CD14-positive monocyte (primary cell): ENCODE results near the gene ZNF584. TPM values are rescaled to one million over a fixed set of nuclear protein-coding genes. Genes with fewer than 3 reads are reported as not detected.
A peak's percentile ranks its signal among the peaks of the same experiment; 100 is the strongest.
"Not testable (repeated sequence)": the region's sequence is repeated elsewhere in the genome, so short reads cannot be mapped to it uniquely, and the experiment has no call there.

ENCODE experiments used
- DNase-seq, 3 donors: peaks; one replicate each; pipeline ENCODE4 v3.0.0-alpha.2; 2011 to 2022
- H2AFZ ChIP-seq: 2 replicates; pipeline ENCODE4 v1.6.0; 2012; ENCODE audit warnings: mild to moderate bottlenecking, low read depth, low read length, inconsistent platforms; ENCODE audit not compliant: insufficient read depth, poor library complexity, severe bottlenecking
- H3K27ac ChIP-seq, 2 donors: 1 replicate in 1 of 2; 2 replicates in 1 of 2; pipeline ENCODE4 v1.5.1; 2012 to 2013; ENCODE audit warnings: low read length in 2 of 2, control low read depth in 1 of 2, inconsistent platforms in 1 of 2, low read depth in 1 of 2, mild to moderate bottlenecking in 1 of 2
- H3K27me3 ChIP-seq, 2 donors: one replicate each; pipeline versions ENCODE4 v1.6.0 to v1.6.1; 2011 to 2013; ENCODE audit warnings: low read length in 2 of 2; ENCODE audit not compliant: control insufficient read depth in 2 of 2, insufficient read depth in 2 of 2
- H3K36me3 ChIP-seq, 2 donors: replicated peaks in 1 of 2; 1 replicate in 1 of 2; 2 replicates in 1 of 2; pipeline versions ENCODE4 v1.5.1 to v1.6.1; 2012 to 2013; ENCODE audit warnings: low read length in 2 of 2, control low read depth in 1 of 2, inconsistent platforms in 1 of 2, mild to moderate bottlenecking in 1 of 2; ENCODE audit not compliant: insufficient read depth in 2 of 2, control insufficient read depth in 1 of 2
- H3K4me1 ChIP-seq, 2 donors: 1 replicate in 1 of 2; 2 replicates in 1 of 2; pipeline versions ENCODE4 v1.5.1 to v1.6.1; 2012 to 2013; ENCODE audit warnings: low read length in 2 of 2, control low read depth in 1 of 2, inconsistent platforms in 1 of 2, mild to moderate bottlenecking in 1 of 2, moderate library complexity in 1 of 2; ENCODE audit not compliant: insufficient read depth in 2 of 2, control insufficient read depth in 1 of 2
- H3K4me2 ChIP-seq: replicated peaks from 2 replicates; pipeline ENCODE3; 2012; ENCODE audit warnings: low read length, moderate library complexity, mild to moderate bottlenecking; ENCODE audit not compliant: poor library complexity, severe bottlenecking; ENCODE audit errors: extremely low read depth
- H3K4me3 ChIP-seq, 3 experiments: fragments of 200-600 bp in 1 of 3; sonication (generic) in 1 of 3; replicated peaks in 1 of 3; 1 replicate in 2 of 3; 2 replicates in 1 of 3; pipeline ENCODE4 v1.5.1; 2011 to 2013; ENCODE audit warnings: low read length in 3 of 3, mild to moderate bottlenecking in 3 of 3, control low read depth in 2 of 3, low read depth in 2 of 3, inconsistent platforms in 1 of 3, moderate library complexity in 1 of 3
- H3K79me2 ChIP-seq: 2 replicates; pipeline ENCODE4 v1.6.0; 2012; ENCODE audit warnings: mild to moderate bottlenecking, control low read depth, inconsistent platforms, low read length, moderate library complexity; ENCODE audit not compliant: insufficient read depth
- H3K9ac ChIP-seq: 2 replicates; pipeline ENCODE4 v1.6.0; 2017; ENCODE audit warnings: low read length, mild to moderate bottlenecking; ENCODE audit not compliant: insufficient read depth, poor library complexity, severe bottlenecking
- H3K9me3 ChIP-seq, 2 donors: replicated peaks in 1 of 2; 1 replicate in 1 of 2; 2 replicates in 1 of 2; pipeline versions ENCODE4 v1.5.1 to v1.6.1; 2012 to 2013; ENCODE audit warnings: low read length in 2 of 2, control low read depth in 1 of 2; ENCODE audit not compliant: control insufficient read depth in 1 of 2, insufficient read depth in 1 of 2
- H4K20me1 ChIP-seq: 2 replicates; pipeline ENCODE4 v1.6.0; 2012; ENCODE audit warnings: mild to moderate bottlenecking, low read length, control low read depth, moderate library complexity; ENCODE audit not compliant: insufficient read depth
- H3K27ac Mint-ChIP-seq, 7 donors: one replicate each; pipeline ENCODE4 v1.8.0; 2020; ENCODE audit warnings: mild to moderate bottlenecking in 7 of 7, mixed read lengths in 7 of 7, moderate library complexity in 6 of 7, inconsistent platforms in 2 of 7
- H3K27me3 Mint-ChIP-seq, 3 donors: one replicate each; pipeline ENCODE4 v1.8.0; 2021 to 2022; ENCODE audit warnings: low read depth in 3 of 3, mild to moderate bottlenecking in 3 of 3, mixed read lengths in 3 of 3, moderate library complexity in 3 of 3, inconsistent platforms in 1 of 3
- H3K36me3 Mint-ChIP-seq, 2 donors: one replicate each; pipeline ENCODE4 v1.8.0; 2020; ENCODE audit warnings: mixed read lengths in 2 of 2, inconsistent platforms in 1 of 2, mild to moderate bottlenecking in 1 of 2
- H3K4me1 Mint-ChIP-seq: one replicate; pipeline ENCODE4 v1.8.0; 2020; ENCODE audit warnings: mild to moderate bottlenecking, mixed read lengths
- H3K4me3 Mint-ChIP-seq, 2 donors: one replicate each; pipeline ENCODE4 v1.8.0; 2020; ENCODE audit warnings: mild to moderate bottlenecking in 2 of 2, mixed read lengths in 2 of 2, moderate library complexity in 1 of 2
- H3K9me3 Mint-ChIP-seq, 7 donors: one replicate each; pipeline ENCODE4 v1.8.0; 2020 to 2022; ENCODE audit warnings: mixed read lengths in 7 of 7, mild to moderate bottlenecking in 6 of 7, moderate library complexity in 6 of 7, inconsistent platforms in 2 of 7
- WGBS: methylation state at CpG from one replicate; pipeline ENCODE4 v1.1.5; 2013; ENCODE audit warnings: missing lambda C conversion rate; ENCODE audit not compliant: insufficient coverage; 5-methylcytosine and 5-hydroxymethylcytosine counted together
- intact Hi-C, 2 donors: fragments of 100-400 bp; cut with micrococcal nuclease; formaldehyde crosslinking; loops; one replicate each; pipeline versions ENCODE4 v1.15.0 to v1.15.1; 2023
- polyA plus RNA-seq, 3 donors: library from polyadenylated mRNA; depleted of rRNA in 1 of 3; unstranded in 2 of 3; stranded (reverse) in 1 of 3; fragments of 300-500 nt in 2 of 3; fragments of >200 nt in 1 of 3; fragmentation: Illumina TruSeq in 2 of 3; gene quantifications; 1 replicate in 2 of 3; 2 replicates in 1 of 3; pipeline ENCODE4 v1.2.3, GENCODE V29; 2012 to 2021

ZNF584 gene
- polyA plus RNA-seq, 3 donors: 1.2 to 3.1 (median 1.7) TPM

DNA sequence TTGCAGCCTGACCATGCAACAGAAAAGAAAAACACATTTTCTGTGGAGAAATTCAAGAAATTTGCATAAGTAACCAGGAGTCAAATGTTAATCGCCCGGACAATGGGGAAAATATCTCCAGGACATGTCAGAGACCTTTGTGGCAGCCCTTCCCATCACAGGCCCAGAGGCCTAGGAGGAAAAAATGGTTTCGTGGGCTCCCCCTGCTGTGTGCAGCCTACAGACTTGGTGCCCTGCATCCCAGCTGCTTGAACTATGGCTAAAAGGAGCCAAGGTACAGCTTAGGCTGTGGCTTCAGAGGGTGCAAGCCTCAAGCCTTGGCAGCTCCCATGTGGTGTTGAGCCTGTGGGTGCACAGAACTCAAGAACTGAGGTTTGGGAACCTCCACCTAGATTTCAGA is 40.4 kb downstream of the ZNF584 start:
- peaks cover 7 to 19% (median 18%) of the 10 kb centered on the region in 3 donors for H3K27me3 Mint-ChIP-seq
- 86% methylated on average over 3 of the region's 3 CpGs for WGBS
- H3K4me3 ChIP-seq, H2AFZ ChIP-seq, H3K27ac Mint-ChIP-seq, H3K36me3 ChIP-seq, H3K9ac ChIP-seq, H3K4me3 Mint-ChIP-seq, H3K27me3 ChIP-seq, H3K36me3 Mint-ChIP-seq, H4K20me1 ChIP-seq, H3K4me2 ChIP-seq, H3K27ac ChIP-seq, DNase-seq, intact Hi-C loops, H3K79me2 ChIP-seq: not testable (repeated sequence)
- peaks cover 16% of the 10 kb centered on the region for H3K4me1 Mint-ChIP-seq
- Histone ChIP-seq H3K4me1 (peaks cover 11 to 15% of the 10 kb centered on the region in 2 donors), H3K9me3 (peaks cover 20 to 24% of the 10 kb centered on the region in 2 donors)
- peaks cover 16 to 39% (median 35%) of the 10 kb centered on the region in 7 donors for H3K9me3 Mint-ChIP-seq

DNA sequence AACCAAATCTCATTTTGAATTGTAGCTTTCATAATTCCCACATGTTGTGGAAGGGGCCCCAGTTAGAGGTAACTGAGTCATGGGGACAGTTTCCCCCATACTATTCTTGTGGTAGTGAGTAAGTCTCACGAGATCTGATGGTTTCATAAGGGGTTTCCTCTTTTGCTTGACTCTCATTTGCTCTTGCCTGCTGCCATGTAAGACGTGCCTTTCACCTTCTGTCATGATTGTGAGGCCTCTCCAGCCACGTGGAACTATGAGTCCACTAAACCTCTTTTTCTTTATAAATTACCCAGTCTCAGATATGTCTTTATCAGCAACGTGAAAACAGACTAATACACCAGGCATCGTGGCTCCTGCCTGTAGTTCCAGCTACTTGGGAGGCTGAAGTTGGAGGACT is 41.5 kb downstream of the ZNF584 start:
- H3K9ac ChIP-seq, H4K20me1 ChIP-seq, intact Hi-C loops, H2AFZ ChIP-seq, H3K27ac Mint-ChIP-seq, H3K27me3 ChIP-seq, H3K27ac ChIP-seq, H3K79me2 ChIP-seq, H3K4me2 ChIP-seq, H3K4me3 ChIP-seq: not testable (repeated sequence)
- peaks cover 3 to 16% (median 13%) of the 10 kb centered on the region in 3 donors for H3K27me3 Mint-ChIP-seq
- Histone ChIP-seq H3K4me1 (peaks cover 11 to 15% of the 10 kb centered on the region in 2 donors), H3K9me3 (peaks cover 20 to 24% of the 10 kb centered on the region in 2 donors), H3K36me3 (peaks cover 5 to 15% of the 10 kb centered on the region in 2 donors)
- peak in 2 of 3 donors; percentile 15 to 43 for DNase-seq
- peak overlapping the region in 1 of 2 donors; percentile 47 for H3K4me3 Mint-ChIP-seq
- 73% methylated on average over 2 of the region's 5 CpGs for WGBS
- peaks cover 16 to 39% (median 34%) of the 10 kb centered on the region in 7 donors for H3K9me3 Mint-ChIP-seq
- peaks cover 10 to 14% of the 10 kb centered on the region in 2 donors for H3K36me3 Mint-ChIP-seq
- peaks cover 16% of the 10 kb centered on the region for H3K4me1 Mint-ChIP-seq
